ENCODE results near the gene SLC45A1. TPM values are rescaled to one million over a fixed set of nuclear protein-coding genes. Genes with fewer than 3 reads are reported as not detected.

The SLC45A1 gene
- total and polyA plus RNA-seq, 2 of the 4 experiments (the other 2 are of a cell fraction) = 0.72 to 3.9 TPM

GRCh38 chr1:8381618-8382017, 63.7 kb downstream of the SLC45A1 start:
- Histone ChIP-seq H3K27me3 (ENCODE audit: control insufficient read depth, insufficient read depth, low read length) (no peaks in the 10 kb centered on the region), H3K14ac (replicated peaks; ENCODE audit: low read depth, low read length) (no peak overlapping the region), H3K56ac (ENCODE audit: extremely low read depth, insufficient read depth, low read length) (no peak overlapping the region), H3K9me3 (ENCODE audit: control insufficient read depth, insufficient read depth, low read length) (no peaks in the 10 kb centered on the region), H4K91ac (ENCODE audit: insufficient read depth, low read depth, low read length) (no peak overlapping the region), H3K4me2 (ENCODE audit: low read depth, low read length) (no peak overlapping the region), H2AK5ac (ENCODE audit: low read depth, low read length) (no peak overlapping the region), H4K5ac (ENCODE audit: low read depth, low read length) (no peak overlapping the region), H2AFZ (replicated peaks; ENCODE audit: low read length, poor library complexity) (no peak overlapping the region), H2BK5ac (ENCODE audit: low read depth, low read length, poor library complexity, severe bottlenecking) (no peak overlapping the region), H4K20me1 (ENCODE audit: insufficient read depth, low read length) (peaks cover 76% of the 10 kb centered on the region), H2BK120ac (ENCODE audit: low read depth, low read length) (no peak overlapping the region), H3K4me3 (ENCODE audit: insufficient read depth, low read depth, low read length) (no peak overlapping the region), H3K36me3 (ENCODE audit: control insufficient read depth, insufficient read depth, low read length) (peaks cover 53% of the 10 kb centered on the region), H2AK9ac (replicated peaks; ENCODE audit: low read depth, low read length, poor library complexity) (no peak overlapping the region), H3K4me1 (ENCODE audit: control insufficient read depth, insufficient read depth, low read length) (peaks cover 39% of the 10 kb centered on the region), H3K27ac (ENCODE audit: insufficient read depth, low read length) (peak overlapping the region; percentile 4; the same call in 1 of the 2 replicates), H3K23ac (ENCODE audit: low read depth, low read length) (peak overlapping the region; percentile 5; the same call in 1 of the 2 replicates), H3K18ac (ENCODE audit: low read depth, low read length) (no peak overlapping the region), H2BK20ac (ENCODE audit: low read depth, low read length) (no peak overlapping the region), H2BK15ac (ENCODE audit: low read depth, low read length) (no peak overlapping the region), H3K9ac (ENCODE audit: low read depth, low read length) (no peak overlapping the region), H3K79me1 (ENCODE audit: low read depth in 1 of 2, low read length in 2 of 2) (peaks cover 55 to 89% of the 10 kb centered on the region in 2 experiments), H4K8ac (ENCODE audit: low read depth in 2 of 2, low read length in 2 of 2) (no peak overlapping the region), H3K9me1 (ENCODE audit: insufficient read depth, low read length) (peaks cover 55% of the 10 kb centered on the region), H3K4ac (ENCODE audit: low read depth, low read length) (no peak overlapping the region)
- intact Hi-C loops (cut with micrococcal nuclease) = no loop called here
- CTCF ChIA-PET = no interaction called here
- ATAC-seq (ENCODE audit: low read depth) (no peak), DNase-seq (no peak)
- in situ Hi-C loops (cut with MboI; ENCODE audit: low sequenced_read_pairs) = no loop called here
- dilution Hi-C loops (cut with HindIII; ENCODE audit: low sequenced_read_pairs, unreplicated experiment) = no loop called here
- 73% methylated on average over 3 of the region's 8 CpGs; no CpG with 5 or more reads in 1 of the 2 experiments for WGBS, 2 experiments (ENCODE audit: extremely low coverage in 2 of 2, insufficient read length in 1 of 2)
- BruUV-seq (replicated peaks) = no TSS peak
- TF ChIP-seq RCOR1 (IDR thresholded peaks at IDR 0.05; ENCODE audit: insufficient replicate concordance, low read length) (no peak), BHLHE40 (IDR thresholded peaks at IDR 0.05; ENCODE audit: low read depth, low read length) (no peak), SMC3 (IDR thresholded peaks at IDR 0.05; ENCODE audit: low read depth, low read length) (no peak), MAZ (IDR thresholded peaks at IDR 0.05; ENCODE audit: borderline replicate concordance, low read depth, low read length) (no peak), MAFK (IDR thresholded peaks at IDR 0.05; ENCODE audit: low read depth, low read length) (no peak), FOS (IDR thresholded peaks at IDR 0.05; ENCODE audit: low read depth, low read length) (no peak), USF2 (IDR thresholded peaks at IDR 0.05; ENCODE audit: low read depth, low read length) (no peak), ELK1 (IDR thresholded peaks at IDR 0.05; ENCODE audit: borderline replicate concordance, low read depth, low read length) (no peak), CEBPB (IDR thresholded peaks at IDR 0.05; ENCODE audit: low read depth, low read length) (no peak), CTCF (conservative IDR thresholded peaks at IDR 0.05; ENCODE audit: low read depth, low read length) (no peak), RFX5 (IDR thresholded peaks at IDR 0.05; ENCODE audit: low read depth, low read length) (no peak), RAD21 (IDR thresholded peaks at IDR 0.05; ENCODE audit: low read length) (no peak), POLR2A (IDR thresholded peaks at IDR 0.05; ENCODE audit: low read depth, low read length) (no peak), NFE2L2 (IDR thresholded peaks at IDR 0.05; ENCODE audit: low read depth, low read length) (no peak), MXI1 (IDR thresholded peaks at IDR 0.05; ENCODE audit: borderline replicate concordance, low read depth, low read length) (no peak), CHD1 (IDR thresholded peaks at IDR 0.05; ENCODE audit: low read depth, low read length) (no peak)
- POLR2A ChIA-PET (ENCODE audit: unreplicated experiment) = no interaction called here

Data from IMR-90 (cell line).